HG03442 (cell line): Measurements from ENCODE around the gene TRPM1.

ENCODE experiments used
- ATAC-seq: cut with Tn5 transposase; IDR thresholded peaks from one replicate; pipeline ENCODE4 v1.9.1; 2021; ENCODE audit warnings: mild to moderate bottlenecking, moderate library complexity; ENCODE audit not compliant: unreplicated experiment

The TRPM1 gene

GRCh38 chr15:30984118-30984517 lies 117.4 kb downstream of the TRPM1 start:
- no peak for ATAC-seq

GRCh38 chr15:30979457-30979856 lies 122.1 kb downstream of the TRPM1 start:
- ATAC-seq = no peak

- ATAC-seq = no peak
Observed at GRCh38 chr15:30978328-30978727, 123.2 kb downstream of the TRPM1 start.

GRCh38 chr15:30974112-30974511 lies 127.4 kb downstream of the TRPM1 start:
- no peak for ATAC-seq

GRCh38 chr15:30973379-30973778 lies 128.1 kb downstream of the TRPM1 start:
- no peak for ATAC-seq

GRCh38 chr15:30969724-30970123 lies 131.8 kb downstream of the TRPM1 start:
- no peak for ATAC-seq

- ATAC-seq = no peak
Observed at GRCh38 chr15:30963681-30964080, 137.8 kb downstream of the TRPM1 start.

- no peak for ATAC-seq
Observed at GRCh38 chr15:30962659-30963058, 138.9 kb downstream of the TRPM1 start.

GRCh38 chr15:30962079-30962478 lies 139.4 kb downstream of the TRPM1 start:
- ATAC-seq = no peak

GRCh38 chr15:30958219-30958618 lies 143.3 kb downstream of the TRPM1 start:
- ATAC-seq = no peak

- no peak for ATAC-seq
Observed at GRCh38 chr15:30956216-30957124, 145.1 kb downstream of the TRPM1 start.

- ATAC-seq = no peak
Observed at GRCh38 chr15:30954674-30955073, 146.9 kb downstream of the TRPM1 start.

- no peak for ATAC-seq
Observed at GRCh38 chr15:30953731-30954378, 147.7 kb downstream of the TRPM1 start.

GRCh38 chr15:30953183-30953582 lies 148.3 kb downstream of the TRPM1 start:
- ATAC-seq = no peak
